Common myeloid progenitor, CD34-positive (primary cell): ENCODE measurements around the gene CAPZB.

ENCODE experiments used
- CTCF ChIA-PET: fragments of 350-600 bp; sonication (Branson Sonifier 250); formaldehyde crosslinking; loops from one replicate; lab custom pipeline; 2021; ENCODE audit warnings: antibody characterized with exemption; lab: Charles Lee
- POLR2A ChIA-PET: fragments of 350-600 bp; sonication (Branson Sonifier 250); formaldehyde crosslinking; loops from one replicate; lab custom pipeline; 2021; ENCODE audit warnings: antibody characterized with exemption; lab: Charles Lee
- DNase-seq, 3 donors: peaks; one replicate each; pipeline versions ENCODE4 v3.0.0 to v3.0.0-alpha.2; 2013
- H3K27ac ChIP-seq, 2 experiments: 1 replicate in 1 of 2; 2 replicates in 1 of 2; pipeline ENCODE4 v1.7.0; 2013; ENCODE audit warnings: inconsistent platforms in 2 of 2, low read length in 2 of 2, mild to moderate bottlenecking in 2 of 2, low read depth in 1 of 2, moderate library complexity in 1 of 2; ENCODE audit not compliant: severe bottlenecking in 2 of 2, insufficient read depth in 1 of 2, poor library complexity in 1 of 2
- H3K27me3 ChIP-seq, 5 experiments: replicated peaks in 2 of 5; 1 replicate in 3 of 5; 2 replicates in 2 of 5; pipeline versions ENCODE4 v1.6.1 to v1.7.0; 2013; ENCODE audit warnings: low read length in 4 of 5, mild to moderate bottlenecking in 2 of 5, moderate library complexity in 2 of 5, inconsistent platforms in 1 of 5; ENCODE audit not compliant: insufficient read depth in 5 of 5, control insufficient read depth in 4 of 5
- H3K36me3 ChIP-seq, 4 experiments: 1 replicate in 2 of 4; 2 replicates in 2 of 4; pipeline versions ENCODE4 v1.6.1 to v1.7.0; 2013; ENCODE audit warnings: low read length in 3 of 4, control low read depth in 1 of 4, mild to moderate bottlenecking in 1 of 4; ENCODE audit not compliant: control insufficient read depth in 4 of 4, insufficient read depth in 4 of 4
- H3K4me1 ChIP-seq, 4 experiments: 1 replicate in 3 of 4; 2 replicates in 1 of 4; pipeline versions ENCODE4 v1.6.1 to v1.7.1; 2013; ENCODE audit warnings: low read length in 3 of 4, mild to moderate bottlenecking in 3 of 4, control low read depth in 1 of 4, inconsistent platforms in 1 of 4, moderate library complexity in 1 of 4; ENCODE audit not compliant: control insufficient read depth in 4 of 4, insufficient read depth in 4 of 4; ENCODE audit errors: control extremely low read depth in 1 of 4
- H3K4me3 ChIP-seq, 7 experiments: 1 replicate in 4 of 7; 2 replicates in 3 of 7; pipeline versions ENCODE4 v1.5.1 to v1.7.0; 2013; ENCODE audit warnings: mild to moderate bottlenecking in 7 of 7, low read length in 6 of 7, moderate library complexity in 6 of 7, inconsistent platforms in 2 of 7, low read depth in 2 of 7, control low read depth in 1 of 7; ENCODE audit not compliant: insufficient read depth in 4 of 7, control insufficient read depth in 1 of 7; ENCODE audit errors: extremely low read depth in 1 of 7
- H3K9me3 ChIP-seq, 5 experiments: 1 replicate in 4 of 5; 2 replicates in 1 of 5; pipeline versions ENCODE4 v1.6.1 to v1.7.1; 2013; ENCODE audit warnings: low read length in 4 of 5, mild to moderate bottlenecking in 2 of 5, inconsistent platforms in 1 of 5, low read depth in 1 of 5, moderate library complexity in 1 of 5; ENCODE audit not compliant: control insufficient read depth in 4 of 5, insufficient read depth in 2 of 5; ENCODE audit errors: control extremely low read depth in 1 of 5
- WGBS: methylation state at CpG from one replicate; pipeline ENCODE4 v1.1.5; 2013; ENCODE audit not compliant: insufficient coverage; 5-methylcytosine and 5-hydroxymethylcytosine counted together

CAPZB gene

GRCh38 chr1:19467199-19468187, 17.8 kb downstream of the CAPZB start:
- peak overlapping the region in 1 of 2 experiments; percentile 74 for H3K27ac ChIP-seq
- 88% methylated on average over 11 of the region's 14 CpGs for WGBS
- H3K9me3 ChIP-seq: no peaks in the 10 kb centered on the region
- H3K4me1 ChIP-seq: peaks cover 46 to 95% (median 83%) of the 10 kb centered on the region in 4 experiments
- H3K36me3 ChIP-seq: peaks cover 0 to 18% (median 6%) of the 10 kb centered on the region in 4 experiments
- H3K27me3 ChIP-seq: no peaks in the 10 kb centered on the region
- CTCF ChIA-PET: interaction anchor here (0.6 to 6.6 kb wide), 8 partner anchors 10 to 185 kb away, joined by 3 to 64 read pairs (median 5); no protein-coding TSS in a partner anchor
- DNase-seq: no peak
- POLR2A ChIA-PET: interaction anchor here (2.0 kb wide), 1 partner anchor 9 kb away, joined by 5 read pairs; no protein-coding TSS in a partner anchor
- no peak overlapping the region for H3K4me3 ChIP-seq

- no peak overlapping the region for H3K4me3 ChIP-seq
- ChIA-PET CTCF (interaction anchor here (0.7 to 6.6 kb wide), 9 partner anchors 8 to 185 kb away, joined by 3 to 64 read pairs (median 4); no protein-coding TSS in a partner anchor), POLR2A (interaction anchor here (0.6 to 2.7 kb wide), 2 partner anchors 11 to 21 kb away, joined by 9 to 10 read pairs; no protein-coding TSS in a partner anchor)
- peaks cover 48 to 95% (median 86%) of the 10 kb centered on the region in 4 experiments for H3K4me1 ChIP-seq
- no peak for DNase-seq
- H3K27ac ChIP-seq: no peak overlapping the region
- no peaks in the 10 kb centered on the region for H3K9me3 ChIP-seq
- H3K36me3 ChIP-seq: peaks cover 0 to 15% (median 3%) of the 10 kb centered on the region in 4 experiments
- H3K27me3 ChIP-seq: no peaks in the 10 kb centered on the region
- 74% methylated on average over 9 of the region's 9 CpGs for WGBS
These were observed 19.2 kb downstream of the CAPZB start for GRCh38 chr1:19466112-19466561.

DNA sequence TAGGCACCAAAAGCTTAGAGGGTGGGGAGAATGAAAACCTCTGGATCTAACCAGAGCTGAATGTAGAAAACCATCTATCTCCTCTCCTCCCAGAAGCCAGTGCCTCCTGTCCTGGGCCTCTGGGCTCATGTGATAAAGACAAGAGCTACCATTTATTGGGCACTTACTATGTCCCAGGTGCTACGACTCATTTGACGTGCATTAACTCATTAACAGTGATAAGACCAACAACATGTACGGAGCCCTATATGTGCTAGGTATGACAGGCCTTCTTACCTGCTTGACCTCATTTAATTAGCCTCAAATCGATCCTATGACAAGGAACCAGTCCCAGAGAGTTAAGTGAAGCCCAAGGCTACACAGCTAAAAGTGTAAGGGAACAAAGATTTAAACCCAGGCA, 19.7 kb downstream of the CAPZB start:
- ChIA-PET POLR2A (interaction anchor here (0.6 to 2.7 kb wide), 2 partner anchors 11 to 22 kb away, joined by 9 to 10 read pairs; no protein-coding TSS in a partner anchor), CTCF (interaction anchor here (0.8 to 6.6 kb wide), 10 partner anchors 8 to 185 kb away, joined by 3 to 64 read pairs (median 4); no protein-coding TSS in a partner anchor)
- H3K9me3 ChIP-seq: no peaks in the 10 kb centered on the region
- peaks cover 45 to 95% (median 87%) of the 10 kb centered on the region in 4 experiments for H3K4me1 ChIP-seq
- H3K27me3 ChIP-seq: no peaks in the 10 kb centered on the region
- WGBS: 94% methylated on average over 2 of the region's 4 CpGs
- no peak overlapping the region for H3K4me3 ChIP-seq
- H3K27ac ChIP-seq: peak overlapping the region in 1 of 2 experiments; percentile 37
- no peak for DNase-seq
- peaks cover 0 to 13% (median 4%) of the 10 kb centered on the region in 4 experiments for H3K36me3 ChIP-seq

- H3K27me3 ChIP-seq: no peaks in the 10 kb centered on the region
- CTCF ChIA-PET: interaction anchor here (0.8 to 6.6 kb wide), 10 partner anchors 9 to 186 kb away, joined by 3 to 64 read pairs (median 4); no protein-coding TSS in a partner anchor
- H3K4me3 ChIP-seq: no peak overlapping the region
- no peaks in the 10 kb centered on the region for H3K9me3 ChIP-seq
- POLR2A ChIA-PET: interaction anchor here (2.7 kb wide), 1 partner anchor 12 kb away, joined by 9 read pairs; no protein-coding TSS in a partner anchor
- peak overlapping the region in 1 of 2 experiments; percentile 37 for H3K27ac ChIP-seq
- WGBS: 83% methylated on average over 1 of the region's 2 CpGs
- DNase-seq: peak in 1 of 3 donors; percentile 34
- peaks cover 39 to 92% (median 84%) of the 10 kb centered on the region in 4 experiments for H3K4me1 ChIP-seq
- H3K36me3 ChIP-seq: peaks cover 0 to 10% (median 4%) of the 10 kb centered on the region in 4 experiments
These were observed 20.2 kb downstream of the CAPZB start for GRCh38 chr1:19465123-19465522.

GRCh38 chr1:19464696-19465095, 20.6 kb downstream of the CAPZB start:
- Histone ChIP-seq H3K27me3 (no peaks in the 10 kb centered on the region), H3K36me3 (peaks cover 0 to 9% (median 4%) of the 10 kb centered on the region in 4 experiments), H3K4me3 (no peak overlapping the region), H3K27ac (peak overlapping the region in 1 of 2 experiments; percentile 37), H3K4me1 (peaks cover 35 to 90% (median 81%) of the 10 kb centered on the region in 4 experiments), H3K9me3 (no peaks in the 10 kb centered on the region)
- WGBS: no CpG with 5 or more reads among the region's 4 CpGs
- POLR2A ChIA-PET: interaction anchor here (1.1 to 2.7 kb wide), 2 partner anchors 12 to 14 kb away, joined by 6 to 9 read pairs; no protein-coding TSS in a partner anchor
- CTCF ChIA-PET: interaction anchor here (0.7 to 6.6 kb wide), 10 partner anchors 9 to 27 kb away, joined by 3 to 64 read pairs (median 4); no protein-coding TSS in a partner anchor
- DNase-seq: peak in 1 of 3 donors; percentile 55

DNA sequence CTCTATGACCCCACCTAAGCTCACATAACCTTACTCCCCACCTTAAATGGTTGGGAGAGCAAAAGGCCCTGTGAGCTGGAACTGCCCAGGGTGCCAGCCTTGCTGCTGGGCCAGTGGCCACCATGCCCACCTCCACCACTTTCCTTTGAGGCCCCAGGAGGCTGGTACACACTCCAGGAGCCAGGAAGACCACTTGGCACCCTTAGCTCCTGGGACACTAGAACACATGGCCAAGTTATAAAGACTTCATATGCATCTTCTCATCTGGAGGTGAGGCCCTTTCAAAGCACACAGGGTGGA, 21.9 kb downstream of the CAPZB start:
- H3K4me3 ChIP-seq: peak overlapping the region in 2 of 7 experiments; percentile 53 to 57
- no peaks in the 10 kb centered on the region for H3K27me3 ChIP-seq
- CTCF ChIA-PET: interaction anchor here (1.2 to 1.8 kb wide), 4 partner anchors 23 to 79 kb away, joined by 3 to 5 read pairs (median 4); no protein-coding TSS in a partner anchor

More for the DNA sequence above, 21.9 kb downstream of the CAPZB start:
- Histone ChIP-seq H3K36me3 (peaks cover 0 to 9% (median 4%) of the 10 kb centered on the region in 4 experiments), H3K4me1 (peaks cover 31 to 90% (median 81%) of the 10 kb centered on the region in 4 experiments), H3K9me3 (no peaks in the 10 kb centered on the region), H3K27ac (peak overlapping the region; percentile 23 to 27)
- POLR2A ChIA-PET: interaction anchor here (1.1 to 2.7 kb wide), 2 partner anchors 14 to 16 kb away, joined by 6 to 9 read pairs; no protein-coding TSS in a partner anchor
- DNase-seq: no peak
